Measurements from ENCODE around the gene PLA2G4E.

The PLA2G4E gene

DNA sequence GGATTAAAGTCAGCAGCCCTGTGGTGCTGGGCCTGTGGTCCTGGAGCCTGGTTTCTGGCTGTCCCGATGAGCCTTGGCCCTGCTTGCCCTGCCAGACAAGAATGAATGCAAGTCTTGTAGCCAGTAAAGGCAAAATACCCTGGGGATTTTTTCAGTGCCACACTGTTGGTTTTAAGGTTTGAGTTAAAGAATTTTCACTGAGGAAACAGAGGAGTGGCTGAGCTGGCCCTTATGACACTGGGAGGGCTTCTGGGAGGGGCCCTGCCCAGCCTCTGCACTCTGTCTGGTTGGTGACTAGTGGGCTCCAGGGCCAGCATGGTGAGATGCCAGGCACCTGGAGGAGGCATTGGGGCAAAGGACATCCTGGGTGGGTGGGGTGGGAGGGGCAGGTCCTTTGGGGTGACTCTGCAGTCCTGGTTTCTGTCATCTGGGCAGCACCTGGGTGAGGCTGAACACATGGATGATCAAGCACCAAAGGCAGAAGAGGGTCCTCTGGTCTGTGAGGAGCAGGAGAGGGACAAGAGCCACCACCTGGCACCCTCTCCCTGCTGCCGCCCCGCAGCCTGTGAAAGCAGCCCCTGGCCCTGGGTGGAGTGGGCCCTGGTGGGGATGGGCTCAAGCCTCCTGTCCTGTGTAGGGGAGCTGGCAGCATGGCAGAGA is 12.5 kb upstream of the PLA2G4E start:
- Histone ChIP-seq H3K4me1 (ENCODE audit: control insufficient read depth, insufficient read depth, low read length) (no peaks in the 10 kb centered on the region), H3K36me3 (ENCODE audit: insufficient read depth, low read length) (no peaks in the 10 kb centered on the region), H3K4me2 (ENCODE audit: low read length) (no peak overlapping the region)

DNA sequence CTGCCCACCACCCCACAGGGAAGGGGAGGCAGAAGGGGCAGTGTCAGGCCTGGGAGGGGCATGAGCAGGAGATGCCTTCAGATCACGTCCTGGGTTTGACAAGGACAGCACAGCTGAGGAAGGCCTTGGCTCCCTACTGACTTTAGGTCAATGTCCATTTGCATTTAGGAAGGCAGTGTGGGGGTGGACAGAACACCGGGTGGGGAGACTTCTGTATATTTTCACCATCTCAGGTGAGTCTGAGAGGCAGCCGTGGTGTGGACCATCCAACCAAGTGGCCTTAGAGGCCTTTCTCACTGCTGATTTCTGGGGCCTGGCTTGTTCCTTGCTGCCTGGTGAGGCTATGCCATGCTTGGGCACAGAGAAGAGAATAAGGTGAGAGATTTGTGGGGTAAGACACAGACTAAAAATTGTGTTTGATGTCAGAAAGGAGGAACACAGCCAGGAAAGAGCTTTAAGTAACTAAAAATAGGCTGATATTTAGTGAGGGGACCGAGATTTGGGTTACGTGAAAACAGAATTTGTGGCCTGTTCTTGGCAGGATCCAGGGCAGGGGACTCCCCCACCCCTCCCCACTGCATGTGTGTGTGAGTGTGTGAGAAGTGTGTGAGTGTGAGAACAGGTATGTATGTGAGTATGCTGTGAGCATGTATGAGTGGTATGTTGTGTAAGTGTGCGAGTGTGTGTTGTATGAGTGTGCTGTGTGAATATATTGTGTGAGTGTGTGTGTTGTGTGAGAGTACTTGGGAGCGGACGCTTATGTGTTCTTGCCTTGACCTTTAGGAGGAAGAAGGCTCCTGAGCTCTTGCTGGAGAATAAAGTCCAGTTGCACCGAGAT is 11.8 kb upstream of the PLA2G4E start:
- Histone ChIP-seq H3K9me3 (replicated peaks; ENCODE audit: low read length) (no peaks in the 10 kb centered on the region), H3K36me3 (ENCODE audit: insufficient read depth, low read length) (no peaks in the 10 kb centered on the region), H3K27me3 (ENCODE audit: control insufficient read depth, insufficient read depth, low read length) (peaks cover 63% of the 10 kb centered on the region), H3K9ac (ENCODE audit: low read depth, low read length) (no peak overlapping the region), H3K4me1 (ENCODE audit: control insufficient read depth, insufficient read depth, low read length) (no peaks in the 10 kb centered on the region), H3K4me3 (ENCODE audit: low read length) (no peak overlapping the region), H3K4me2 (ENCODE audit: low read length) (no peak overlapping the region)

More for the DNA sequence above, 12.5 kb upstream of the PLA2G4E start:
- Histone ChIP-seq H3K27me3 (ENCODE audit: control insufficient read depth, insufficient read depth, low read length) (peaks cover 60% of the 10 kb centered on the region), H3K9me3 (replicated peaks; ENCODE audit: low read length) (no peaks in the 10 kb centered on the region), H3K4me3 (ENCODE audit: low read length) (no peak overlapping the region), H3K9ac (ENCODE audit: low read depth, low read length) (no peak overlapping the region)

DNA sequence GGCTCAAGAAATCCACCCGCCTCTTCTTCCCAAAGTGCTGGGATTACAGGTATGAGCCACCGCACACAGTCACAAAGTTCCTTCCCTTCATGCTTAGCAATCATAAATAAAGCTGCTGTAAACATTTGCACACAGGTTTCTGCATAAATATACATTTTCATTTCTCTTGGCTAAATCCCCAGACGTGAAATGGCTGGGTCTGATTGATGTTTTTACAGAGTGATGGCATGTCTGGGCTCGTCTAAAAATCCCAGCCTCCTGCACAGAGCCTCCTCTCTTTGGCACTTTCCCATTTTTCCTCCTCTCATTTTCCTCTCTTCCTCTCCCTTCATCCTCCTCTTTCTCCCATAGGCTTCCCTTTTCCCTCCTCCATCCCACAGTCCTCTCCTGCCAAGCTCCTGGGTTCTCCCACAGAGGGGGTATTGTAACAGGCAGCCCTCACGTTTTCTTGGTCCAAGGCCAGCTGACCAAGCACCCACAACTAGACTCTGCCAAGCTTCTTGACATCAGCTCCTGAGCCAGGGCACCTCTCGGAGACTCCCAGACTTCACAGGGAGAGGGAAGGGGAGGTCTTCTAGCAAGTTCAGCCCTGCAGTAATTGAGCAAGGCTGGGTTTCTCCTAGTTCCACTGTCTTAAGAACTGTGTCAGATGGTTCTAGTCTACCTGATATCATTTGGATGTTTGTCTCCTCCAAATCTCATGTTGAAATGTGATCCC is 10.5 kb upstream of the PLA2G4E start:
- no peaks in the 10 kb centered on the region for H3K9me3 ChIP-seq (replicated peaks; ENCODE audit: low read length)
- H3K36me3 ChIP-seq (ENCODE audit: insufficient read depth, low read length): no peaks in the 10 kb centered on the region
- peaks cover 73% of the 10 kb centered on the region for H3K27me3 ChIP-seq (ENCODE audit: control insufficient read depth, insufficient read depth, low read length)
- H3K4me2 ChIP-seq (ENCODE audit: low read length): no peak overlapping the region
- H3K4me1 ChIP-seq (ENCODE audit: control insufficient read depth, insufficient read depth, low read length): no peaks in the 10 kb centered on the region
- H3K4me3 ChIP-seq (ENCODE audit: low read length): no peak overlapping the region
- H3K9ac ChIP-seq (ENCODE audit: low read depth, low read length): no peak overlapping the region

DNA sequence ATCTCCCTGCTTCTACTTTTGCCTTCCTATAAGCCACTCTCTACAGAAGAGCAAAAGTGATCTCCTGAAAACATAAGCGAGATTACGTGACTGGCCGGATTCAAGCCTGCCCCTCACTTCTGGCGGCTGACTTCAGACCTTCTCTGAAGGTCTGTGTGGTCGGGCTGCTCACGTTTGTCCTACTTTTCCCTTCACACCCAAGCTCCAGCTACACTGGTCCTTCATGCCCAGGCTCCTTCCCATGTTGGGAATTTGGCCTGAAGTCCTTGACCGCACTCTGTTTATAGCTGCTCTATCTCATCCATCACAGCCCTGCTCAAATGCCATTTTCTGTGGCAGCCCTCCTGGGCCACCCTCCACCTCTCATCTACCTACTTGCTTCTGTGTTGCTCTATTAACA is 6.7 kb upstream of the PLA2G4E start:
- H3K4me1 ChIP-seq (ENCODE audit: control insufficient read depth, insufficient read depth, low read length): no peaks in the 10 kb centered on the region
- H3K9me3 ChIP-seq (replicated peaks; ENCODE audit: low read length): no peaks in the 10 kb centered on the region
- H3K36me3 ChIP-seq (ENCODE audit: insufficient read depth, low read length): no peaks in the 10 kb centered on the region

DNA sequence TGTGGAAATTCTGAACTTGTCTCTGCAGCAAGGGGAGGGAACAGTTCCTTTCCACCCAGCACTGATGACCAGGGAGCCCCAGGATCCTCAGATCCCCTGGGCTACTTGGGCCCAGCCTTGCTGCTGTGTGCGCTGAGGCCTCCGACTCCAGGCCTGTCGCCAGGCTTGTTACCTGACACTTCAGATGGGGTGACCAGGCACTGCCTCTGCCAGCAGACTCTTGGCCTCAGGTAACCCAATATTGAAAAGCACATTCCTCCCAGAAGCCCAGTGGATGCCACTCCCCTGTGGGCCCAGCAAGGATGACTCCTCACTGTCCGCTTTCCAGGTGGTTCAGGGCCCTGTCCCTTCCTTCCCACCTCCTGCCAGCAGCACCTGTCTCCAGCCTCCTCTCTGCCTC is 3.5 kb upstream of the PLA2G4E start:
- Histone ChIP-seq H3K4me3 (ENCODE audit: low read length) (no peak overlapping the region), H3K27me3 (ENCODE audit: control insufficient read depth, insufficient read depth, low read length) (peaks cover 47% of the 10 kb centered on the region), H3K9me3 (replicated peaks; ENCODE audit: low read length) (no peaks in the 10 kb centered on the region), H3K9ac (ENCODE audit: low read depth, low read length) (no peak overlapping the region), H3K36me3 (ENCODE audit: insufficient read depth, low read length) (no peaks in the 10 kb centered on the region), H3K4me1 (ENCODE audit: control insufficient read depth, insufficient read depth, low read length) (no peaks in the 10 kb centered on the region), H3K4me2 (ENCODE audit: low read length) (no peak overlapping the region)

More for the DNA sequence above, 6.7 kb upstream of the PLA2G4E start:
- no peak overlapping the region for H3K4me2 ChIP-seq (ENCODE audit: low read length)
- peaks cover 67% of the 10 kb centered on the region for H3K27me3 ChIP-seq (ENCODE audit: control insufficient read depth, insufficient read depth, low read length)
- H3K4me3 ChIP-seq (ENCODE audit: low read length): no peak overlapping the region
- H3K9ac ChIP-seq (ENCODE audit: low read depth, low read length): no peak overlapping the region

DNA sequence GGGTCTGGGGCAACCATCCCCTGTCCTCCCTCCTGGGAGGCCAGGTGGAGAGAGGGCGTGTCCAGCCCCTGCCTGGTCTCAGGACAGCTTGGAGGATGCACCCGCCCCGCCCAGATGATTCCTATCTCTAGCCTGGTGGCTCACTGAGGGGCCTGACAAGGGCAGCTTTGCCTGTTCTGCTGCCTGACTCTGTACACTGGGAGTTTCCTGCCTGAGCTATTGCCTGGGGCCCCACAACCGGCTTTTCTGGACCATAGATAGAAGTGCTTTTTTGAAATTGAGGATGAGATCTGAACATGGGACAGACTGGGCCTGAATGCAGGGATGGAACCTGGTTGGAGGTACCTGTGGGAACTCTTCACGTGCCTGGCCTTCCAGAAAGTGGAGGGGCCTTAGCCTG is 751 bp upstream of the PLA2G4E start:
- no peaks in the 10 kb centered on the region for H3K9me3 ChIP-seq (replicated peaks; ENCODE audit: low read length)
- no peak overlapping the region for H3K4me3 ChIP-seq (ENCODE audit: low read length)
- H3K27me3 ChIP-seq (ENCODE audit: control insufficient read depth, insufficient read depth, low read length): peaks cover 50% of the 10 kb centered on the region
- no peak overlapping the region for H3K4me2 ChIP-seq (ENCODE audit: low read length)
- H3K4me1 ChIP-seq (ENCODE audit: control insufficient read depth, insufficient read depth, low read length): no peaks in the 10 kb centered on the region
- no peaks in the 10 kb centered on the region for H3K36me3 ChIP-seq (ENCODE audit: insufficient read depth, low read length)
- no peak overlapping the region for H3K9ac ChIP-seq (ENCODE audit: low read depth, low read length)

DNA sequence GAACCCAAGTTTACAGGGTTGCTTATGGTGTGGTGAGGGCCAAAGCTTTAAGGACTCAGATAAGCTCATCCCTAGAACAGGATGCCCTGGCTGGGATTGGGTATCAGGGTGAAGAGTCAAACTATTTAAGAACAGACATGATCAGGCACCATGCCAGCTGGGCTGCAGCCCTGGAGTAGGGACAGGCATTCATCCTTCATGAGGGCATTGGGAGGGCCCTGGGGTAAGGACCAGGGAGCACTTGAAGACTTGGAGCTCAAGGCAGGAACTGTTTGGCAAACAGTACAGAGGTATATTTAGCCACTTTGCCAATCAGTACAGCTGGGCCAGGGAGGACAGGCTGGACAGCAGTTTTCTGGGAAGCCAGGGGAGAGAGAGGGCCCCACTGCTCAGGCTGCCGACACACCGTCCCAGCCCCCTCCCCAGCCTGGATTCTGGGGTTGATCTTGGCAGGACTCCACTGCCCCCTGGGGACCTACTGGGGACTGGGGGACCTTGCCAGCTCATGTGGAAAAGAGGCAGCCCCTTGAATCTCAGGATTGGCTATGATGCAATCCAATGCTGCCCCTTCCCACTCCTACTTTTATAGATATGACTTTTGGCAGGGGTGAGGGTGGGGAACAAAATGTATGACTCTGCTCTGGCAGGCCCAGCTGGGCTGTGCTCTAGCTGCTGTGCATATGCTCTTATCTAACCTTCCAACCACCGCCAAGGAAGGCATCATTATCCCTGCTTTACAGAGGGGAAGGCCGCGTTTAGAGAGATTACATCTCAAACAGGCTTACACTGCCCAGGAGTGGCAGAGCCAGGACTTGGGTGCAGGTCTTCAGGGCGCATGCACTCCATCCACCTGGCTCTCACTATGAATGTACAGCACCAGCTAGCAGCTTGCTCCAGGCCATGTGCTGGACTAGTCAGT is 2.3 kb downstream of the PLA2G4E start:
- Histone ChIP-seq H3K4me3 (ENCODE audit: low read length) (no peak overlapping the region), H3K9me3 (replicated peaks; ENCODE audit: low read length) (no peaks in the 10 kb centered on the region), H3K9ac (ENCODE audit: low read depth, low read length) (no peak overlapping the region), H3K4me2 (ENCODE audit: low read length) (no peak overlapping the region), H3K4me1 (ENCODE audit: control insufficient read depth, insufficient read depth, low read length) (no peaks in the 10 kb centered on the region), H3K36me3 (ENCODE audit: insufficient read depth, low read length) (no peaks in the 10 kb centered on the region), H3K27me3 (ENCODE audit: control insufficient read depth, insufficient read depth, low read length) (peaks cover 62% of the 10 kb centered on the region)

DNA sequence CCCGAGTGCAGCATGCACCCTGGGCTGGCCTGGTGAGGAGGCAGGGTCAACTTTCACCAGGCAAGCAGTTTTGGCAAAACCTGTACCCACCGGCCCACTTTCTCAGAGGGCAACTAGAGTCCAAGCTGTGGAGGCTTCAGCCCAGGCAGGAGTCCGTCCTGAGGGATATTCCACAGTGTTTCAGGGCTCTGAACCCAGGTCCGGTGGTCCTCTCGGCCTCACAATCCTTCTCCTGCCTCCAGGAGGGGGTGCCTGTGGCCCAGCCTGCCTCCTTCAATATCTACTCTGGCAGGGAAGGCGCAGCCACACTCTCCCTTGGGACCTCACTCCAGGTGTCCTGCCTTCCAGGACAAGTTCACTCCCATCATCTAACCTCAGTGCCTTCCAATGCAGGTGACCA is 3.9 kb downstream of the PLA2G4E start:
- Histone ChIP-seq H3K27me3 (ENCODE audit: control insufficient read depth, insufficient read depth, low read length) (peaks cover 70% of the 10 kb centered on the region), H3K4me3 (ENCODE audit: low read length) (no peak overlapping the region), H3K4me2 (ENCODE audit: low read length) (no peak overlapping the region), H3K36me3 (ENCODE audit: insufficient read depth, low read length) (no peaks in the 10 kb centered on the region), H3K9me3 (replicated peaks; ENCODE audit: low read length) (no peaks in the 10 kb centered on the region), H3K9ac (ENCODE audit: low read depth, low read length) (no peak overlapping the region), H3K4me1 (ENCODE audit: control insufficient read depth, insufficient read depth, low read length) (no peaks in the 10 kb centered on the region)

DNA sequence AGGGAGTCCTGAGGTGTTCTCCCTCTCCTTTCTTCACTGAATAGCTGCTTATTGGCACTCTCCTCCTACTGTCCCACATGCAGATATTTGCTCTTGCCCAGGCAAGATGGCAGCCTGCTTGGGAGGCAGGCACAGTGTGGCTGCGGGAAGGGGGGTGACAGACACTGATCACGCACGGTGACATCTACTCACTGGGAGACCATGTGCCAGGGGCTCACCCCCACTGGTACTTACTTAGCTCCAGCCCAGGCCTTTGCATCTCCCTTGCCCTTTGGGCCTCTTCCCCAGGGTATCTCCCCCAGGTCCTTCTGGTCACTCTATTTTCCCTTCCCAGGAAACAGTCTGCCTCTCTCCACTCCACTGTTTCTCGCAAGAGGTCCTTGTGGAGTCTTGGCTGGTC is 6.4 kb downstream of the PLA2G4E start:
- H3K4me3 ChIP-seq (ENCODE audit: low read length): no peak overlapping the region
- no peaks in the 10 kb centered on the region for H3K9me3 ChIP-seq (replicated peaks; ENCODE audit: low read length)
- no peak overlapping the region for H3K4me2 ChIP-seq (ENCODE audit: low read length)
- peaks cover 81% of the 10 kb centered on the region for H3K27me3 ChIP-seq (ENCODE audit: control insufficient read depth, insufficient read depth, low read length)
- H3K4me1 ChIP-seq (ENCODE audit: control insufficient read depth, insufficient read depth, low read length): no peaks in the 10 kb centered on the region
- H3K36me3 ChIP-seq (ENCODE audit: insufficient read depth, low read length): no peaks in the 10 kb centered on the region
- H3K9ac ChIP-seq (ENCODE audit: low read depth, low read length): no peak overlapping the region

DNA sequence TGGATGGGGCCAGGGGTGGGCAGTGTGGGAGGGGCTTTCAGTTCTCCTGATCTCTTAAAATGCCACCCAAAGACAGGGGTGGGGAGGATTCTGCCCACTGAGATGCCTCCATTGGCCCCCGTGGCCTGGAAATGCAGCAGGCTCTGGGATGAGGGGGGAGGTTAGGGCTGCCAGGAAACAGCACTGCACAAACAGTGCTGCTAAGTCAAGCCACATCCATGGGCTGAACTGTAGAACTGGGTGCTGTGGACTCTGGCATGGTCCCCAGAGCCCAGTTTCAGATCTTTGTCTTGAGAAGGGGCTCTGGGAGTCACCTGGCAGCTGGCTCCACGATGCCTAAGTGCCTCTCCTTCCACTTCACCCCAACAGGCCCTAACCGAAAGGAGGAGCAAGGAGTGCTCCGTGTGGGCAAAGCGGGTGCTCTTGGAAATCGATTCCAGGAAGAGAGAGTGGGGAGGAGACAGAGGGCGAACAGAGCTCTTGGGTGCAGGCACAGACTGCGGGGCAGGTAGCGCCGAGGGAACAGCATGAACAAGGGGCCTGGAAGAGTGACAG is 7.8 kb downstream of the PLA2G4E start:
- Histone ChIP-seq H3K4me1 (ENCODE audit: control insufficient read depth, insufficient read depth, low read length) (no peaks in the 10 kb centered on the region), H3K27me3 (ENCODE audit: control insufficient read depth, insufficient read depth, low read length) (peaks cover 81% of the 10 kb centered on the region), H3K9me3 (replicated peaks; ENCODE audit: low read length) (no peaks in the 10 kb centered on the region), H3K9ac (ENCODE audit: low read depth, low read length) (no peak overlapping the region), H3K4me3 (ENCODE audit: low read length) (no peak overlapping the region), H3K36me3 (ENCODE audit: insufficient read depth, low read length) (no peaks in the 10 kb centered on the region), H3K4me2 (ENCODE audit: low read length) (no peak overlapping the region)
